GM21737 (cell line): Measurements from ENCODE around the gene NRSN2.
"Not testable (repeated sequence)": the region's sequence is repeated elsewhere in the genome, so short reads cannot be mapped to it uniquely, and the experiment has no call there.

Experiments used
- ATAC-seq: cut with Tn5 transposase; IDR thresholded peaks from one replicate; pipeline ENCODE4 v1.9.1; 2021; ENCODE audit warnings: mild to moderate bottlenecking, moderate library complexity; ENCODE audit not compliant: unreplicated experiment

NRSN2 gene

GRCh38 chr20:325045-325888 is 21.6 kb upstream of the NRSN2 start, which contains the start of gene SOX12:
TSS of gene SOX12 (plus strand) at chr20:325552. CDS start at chr20:325925, 373 bp downstream.
- peak; percentile 68 for ATAC-seq

- ATAC-seq, result no peak
These were observed 20.8 kb upstream of the NRSN2 start for GRCh38 chr20:325889-326644.

GRCh38 chr20:326645-327185 is 20.2 kb upstream of the NRSN2 start:
- ATAC-seq, result no peak

GRCh38 chr20:327186-328026 is 19.5 kb upstream of the NRSN2 start:
- peak; percentile 25 for ATAC-seq

- no peak for ATAC-seq
These were observed 18.6 kb upstream of the NRSN2 start for GRCh38 chr20:328027-328974.

GRCh38 chr20:328975-329695 is 17.8 kb upstream of the NRSN2 start:
- no peak for ATAC-seq

- no peak for ATAC-seq
These were observed 17.1 kb upstream of the NRSN2 start for GRCh38 chr20:329851-330232.

- no peak for ATAC-seq
These were observed 16.4 kb upstream of the NRSN2 start for GRCh38 chr20:330233-331149.

- ATAC-seq, result no peak
These were observed 12.3 kb upstream of the NRSN2 start for GRCh38 chr20:334578-334977.

GRCh38 chr20:336040-336439 is 10.9 kb upstream of the NRSN2 start:
- not testable (repeated sequence) for ATAC-seq

- no peak for ATAC-seq
These were observed 5.2 kb upstream of the NRSN2 start for GRCh38 chr20:341682-342081.

GRCh38 chr20:343107-343506 is 3.8 kb upstream of the NRSN2 start:
- no peak for ATAC-seq

- ATAC-seq, result no peak
These were observed 775 bp upstream of the NRSN2 start for GRCh38 chr20:346033-346639.

- ATAC-seq, result no peak
These were observed 367 bp downstream of the NRSN2 start for GRCh38 chr20:347317-347639.

GRCh38 chr20:347640-348484 is 951 bp downstream of the NRSN2 start:
- ATAC-seq, result peak; percentile 64

GRCh38 chr20:348972-349841 is 2.3 kb downstream of the NRSN2 start:
- no peak for ATAC-seq
